ENCODE results near the gene TBC1D23.

Gene TBC1D23

GRCh38 chr3:100364421-100364820 is 103.6 kb downstream of the TBC1D23 start:
- in situ Hi-C loops (cut with HindIII; ENCODE audit: low sequenced_read_pairs), result no loop called here
- H3K4me3 ChIP-seq (ENCODE audit: low read depth, low read length), result no peak overlapping the region
- TF ChIP-seq, protein P1, sequence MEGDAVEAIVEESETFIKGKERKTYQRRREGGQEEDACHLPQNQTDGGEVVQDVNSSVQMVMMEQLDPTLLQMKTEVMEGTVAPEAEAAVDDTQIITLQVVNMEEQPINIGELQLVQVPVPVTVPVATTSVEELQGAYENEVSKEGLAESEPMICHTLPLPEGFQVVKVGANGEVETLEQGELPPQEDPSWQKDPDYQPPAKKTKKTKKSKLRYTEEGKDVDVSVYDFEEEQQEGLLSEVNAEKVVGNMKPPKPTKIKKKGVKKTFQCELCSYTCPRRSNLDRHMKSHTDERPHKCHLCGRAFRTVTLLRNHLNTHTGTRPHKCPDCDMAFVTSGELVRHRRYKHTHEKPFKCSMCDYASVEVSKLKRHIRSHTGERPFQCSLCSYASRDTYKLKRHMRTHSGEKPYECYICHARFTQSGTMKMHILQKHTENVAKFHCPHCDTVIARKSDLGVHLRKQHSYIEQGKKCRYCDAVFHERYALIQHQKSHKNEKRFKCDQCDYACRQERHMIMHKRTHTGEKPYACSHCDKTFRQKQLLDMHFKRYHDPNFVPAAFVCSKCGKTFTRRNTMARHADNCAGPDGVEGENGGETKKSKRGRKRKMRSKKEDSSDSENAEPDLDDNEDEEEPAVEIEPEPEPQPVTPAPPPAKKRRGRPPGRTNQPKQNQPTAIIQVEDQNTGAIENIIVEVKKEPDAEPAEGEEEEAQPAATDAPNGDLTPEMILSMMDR (IDR thresholded peaks at IDR 0.05; ENCODE audit: low read depth, low read length), result no peak
- no peak for DNase-seq (ENCODE audit: low read depth, low spot score)

GRCh38 chr3:100366424-100366823 is 105.6 kb downstream of the TBC1D23 start:
- in situ Hi-C loops (cut with HindIII; ENCODE audit: low sequenced_read_pairs), result no loop called here
- no peak for DNase-seq (ENCODE audit: low read depth, low spot score)
- H3K4me3 ChIP-seq (ENCODE audit: low read depth, low read length), result no peak overlapping the region
- TF ChIP-seq, protein P1 (IDR thresholded peaks at IDR 0.05; ENCODE audit: low read depth, low read length), result no peak

DNA sequence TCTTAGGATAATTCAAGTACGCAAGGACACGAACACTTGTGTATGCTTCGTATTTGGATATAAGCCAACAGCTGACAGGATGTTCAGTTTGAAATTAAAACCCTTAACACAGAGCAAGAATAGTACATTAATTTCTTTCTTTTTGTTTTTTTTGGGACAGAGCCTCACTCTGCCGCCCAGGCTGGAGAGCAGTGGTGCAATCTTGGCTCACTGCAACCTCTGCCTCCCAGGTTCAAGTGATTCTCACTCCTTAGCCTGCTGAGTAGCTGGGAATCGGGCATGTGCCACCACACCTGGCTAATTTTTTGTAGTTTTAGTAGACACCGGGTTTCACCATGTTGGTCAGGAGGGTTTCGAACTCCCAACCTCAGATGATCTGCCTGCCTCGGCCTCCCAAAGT is 107.6 kb downstream of the TBC1D23 start:
- TF ChIP-seq, protein P1 (IDR thresholded peaks at IDR 0.05; ENCODE audit: low read depth, low read length), result no peak
- H3K4me3 ChIP-seq (ENCODE audit: low read depth, low read length), result no peak overlapping the region
- in situ Hi-C loops (cut with HindIII; ENCODE audit: low sequenced_read_pairs), result no loop called here
- DNase-seq (ENCODE audit: low read depth, low spot score), result no peak

- in situ Hi-C loops (cut with HindIII; ENCODE audit: low sequenced_read_pairs), result no loop called here
- DNase-seq (ENCODE audit: low read depth, low spot score), result no peak
- TF ChIP-seq, protein P1 (IDR thresholded peaks at IDR 0.05; ENCODE audit: low read depth, low read length), result no peak
- H3K4me3 ChIP-seq (ENCODE audit: low read depth, low read length), result no peak overlapping the region
Measured at GRCh38 chr3:100370756-100371155, 110.0 kb downstream of the TBC1D23 start.

DNA sequence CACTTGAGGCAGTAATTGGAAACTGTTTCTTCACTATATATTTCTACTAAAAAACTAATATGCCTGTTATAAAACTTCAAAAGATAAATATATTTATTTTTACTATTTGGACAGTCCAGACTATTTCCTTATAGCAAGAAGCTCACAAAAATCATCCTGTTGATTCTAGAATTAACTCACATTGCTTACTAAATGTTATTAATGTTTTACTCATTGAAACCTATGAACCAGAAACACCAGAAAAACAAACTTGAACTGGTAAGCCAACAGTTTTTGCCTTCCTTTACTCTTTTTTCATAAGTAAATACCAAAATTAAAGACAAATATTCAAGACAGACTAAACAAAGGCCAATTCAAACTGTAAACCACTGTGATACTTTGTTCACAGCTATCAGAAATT is 113.7 kb downstream of the TBC1D23 start:
- in situ Hi-C loops (cut with HindIII; ENCODE audit: low sequenced_read_pairs), result no loop called here
- TF ChIP-seq, protein P1 (IDR thresholded peaks at IDR 0.05; ENCODE audit: low read depth, low read length), result no peak
- DNase-seq (ENCODE audit: low read depth, low spot score), result no peak
- no peak overlapping the region for H3K4me3 ChIP-seq (ENCODE audit: low read depth, low read length)

Data from astrocyte of the spinal cord (primary cell).